HG03575 (cell line): ENCODE measurements around the gene ITGAD.
"Not testable (repeated sequence)": the region's sequence is repeated elsewhere in the genome, so short reads cannot be mapped to it uniquely, and the experiment has no call there.

Experiments
- ATAC-seq: cut with Tn5 transposase; IDR thresholded peaks from one replicate; pipeline ENCODE4 v1.9.1; 2021; ENCODE audit not compliant: unreplicated experiment, insufficient number of reproducible peaks, low FRiP score; ENCODE audit errors: extremely low read depth

Gene ITGAD

GRCh38 chr16:31397701-31398100, 4.6 kb downstream of the ITGAD start:
- ATAC-seq, result no peak

- ATAC-seq, result no peak
Measured at GRCh38 chr16:31400191-31400590, 7.1 kb downstream of the ITGAD start.

DNA sequence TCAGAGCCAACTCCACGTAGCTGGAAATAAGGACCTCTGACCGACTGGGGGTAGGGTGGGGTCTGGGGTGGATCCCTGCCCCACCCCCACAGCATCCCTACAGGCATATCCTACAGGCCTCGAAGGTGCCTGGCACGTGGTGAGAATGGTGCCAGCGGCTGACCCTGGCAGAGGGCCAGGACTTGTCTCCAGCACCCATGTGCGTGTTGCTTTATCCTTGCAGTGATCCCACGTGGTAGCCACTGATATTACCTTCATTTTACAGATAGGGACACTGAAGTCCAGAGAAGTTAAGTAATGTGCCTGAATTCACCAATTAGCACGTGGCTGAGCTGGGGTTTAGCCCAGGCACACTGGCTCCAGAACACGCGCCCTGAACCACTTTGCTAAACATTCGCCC, 8.3 kb downstream of the ITGAD start:
- ATAC-seq, result no peak

- ATAC-seq, result no peak
Measured at GRCh38 chr16:31402687-31403086, 9.6 kb downstream of the ITGAD start.

DNA sequence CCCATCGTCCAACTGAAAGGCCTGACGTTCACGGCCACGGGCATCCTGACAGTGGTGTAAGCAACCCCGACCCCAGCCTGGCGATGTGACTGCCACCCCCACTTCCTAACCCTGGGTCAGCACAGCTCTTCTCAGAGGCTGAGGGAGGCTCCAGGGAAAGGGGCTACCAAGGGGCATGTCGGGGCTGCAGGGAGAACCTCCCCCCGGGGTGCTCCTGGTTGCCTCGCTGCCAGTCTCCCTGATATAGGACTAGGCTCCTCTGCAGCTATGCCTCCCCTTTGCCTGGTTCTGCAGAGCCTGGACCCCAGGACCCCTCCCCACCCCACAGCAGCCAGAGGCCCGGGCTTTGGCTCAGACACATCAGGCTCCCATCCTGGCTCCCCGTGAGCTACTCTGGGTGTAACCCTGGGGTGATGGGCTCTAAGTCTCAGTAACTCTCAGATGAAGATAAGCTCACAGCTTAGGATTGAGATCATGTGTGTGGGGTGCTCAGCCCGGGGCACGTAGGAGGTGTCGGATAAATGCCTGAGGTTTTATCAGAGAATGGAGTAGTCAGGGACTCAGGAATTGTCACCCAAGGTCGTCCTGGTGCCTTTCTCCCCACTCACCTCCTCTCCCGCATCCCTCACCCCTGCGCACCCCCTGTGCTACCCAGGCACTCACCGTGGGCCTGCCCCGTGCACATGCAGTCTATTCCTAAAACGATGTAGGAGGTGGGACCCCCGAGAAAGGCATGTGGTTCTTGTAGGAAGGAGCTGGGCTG, 10.6 kb downstream of the ITGAD start:
- ATAC-seq, result no peak

DNA sequence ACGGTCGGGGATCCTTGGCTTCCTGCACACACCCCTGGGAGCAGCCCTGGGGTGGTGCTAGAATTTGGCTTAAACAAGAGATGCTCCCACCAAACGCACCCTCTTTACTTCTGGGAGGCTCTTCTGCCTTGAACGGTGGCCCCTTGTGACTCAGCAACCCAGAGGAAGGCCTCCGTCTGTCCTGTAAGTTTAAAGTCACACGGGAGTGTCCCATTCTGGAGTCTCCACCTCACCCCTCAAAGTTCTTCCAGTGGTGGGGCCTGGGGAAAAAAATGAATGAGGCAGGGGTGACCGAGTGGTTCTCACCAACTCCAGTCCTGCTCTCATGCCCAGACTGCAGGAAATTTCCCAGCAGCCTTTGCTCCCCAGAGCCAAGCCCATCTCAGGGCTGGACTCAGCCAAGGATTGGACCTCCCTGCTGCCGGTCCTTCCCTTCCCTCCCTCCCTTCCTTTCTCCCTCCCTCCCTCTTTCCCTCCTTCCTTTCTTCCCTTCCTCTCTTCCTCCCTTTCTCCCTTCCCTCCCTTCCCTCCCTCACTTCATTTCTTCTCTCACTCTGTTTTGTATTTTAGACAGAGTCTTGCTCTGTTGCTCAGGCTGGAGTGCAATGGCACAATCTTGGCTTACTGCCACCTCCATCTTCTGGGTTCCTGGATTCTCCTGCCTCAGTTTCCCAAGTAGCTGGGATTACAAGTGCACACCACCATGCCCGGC, 11.4 kb downstream of the ITGAD start:
- ATAC-seq, result no peak

DNA sequence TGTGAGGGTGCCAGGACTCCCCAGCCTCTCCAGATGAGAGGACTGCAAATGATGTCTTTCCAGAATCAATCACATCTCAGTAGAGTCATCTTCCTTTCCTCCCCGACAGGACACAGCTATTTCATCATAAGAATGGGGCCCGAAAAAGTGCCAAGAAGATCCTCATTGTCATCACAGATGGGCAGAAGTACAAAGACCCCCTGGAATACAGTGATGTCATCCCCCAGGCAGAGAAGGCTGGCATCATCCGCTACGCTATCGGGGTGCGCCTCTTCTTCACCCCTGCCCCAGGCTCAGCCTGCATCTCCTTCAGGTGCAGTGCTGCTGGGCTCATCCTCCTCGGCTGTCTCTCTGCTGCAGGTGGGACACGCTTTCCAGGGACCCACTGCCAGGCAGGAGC, 14.3 kb downstream of the ITGAD start:
- ATAC-seq, result no peak

DNA sequence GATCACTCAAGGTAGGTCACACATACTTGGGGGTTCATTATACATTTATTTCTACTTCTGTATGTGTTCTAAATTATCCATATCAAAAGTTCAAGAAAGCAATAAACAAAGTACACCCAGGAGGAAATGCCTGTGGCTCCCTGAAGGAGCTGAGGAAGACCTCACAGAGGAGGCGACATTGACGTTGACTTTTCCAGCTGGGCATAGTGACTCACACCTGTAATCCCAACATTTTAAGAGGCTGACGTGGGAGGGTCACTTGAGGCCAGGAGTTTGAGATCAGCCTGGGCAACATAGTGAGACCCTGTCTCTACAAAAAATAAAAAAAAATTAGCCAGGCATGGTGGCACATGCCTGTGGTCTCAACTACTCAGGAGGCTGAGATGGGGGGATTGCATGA, 16.3 kb downstream of the ITGAD start:
- no peak for ATAC-seq

DNA sequence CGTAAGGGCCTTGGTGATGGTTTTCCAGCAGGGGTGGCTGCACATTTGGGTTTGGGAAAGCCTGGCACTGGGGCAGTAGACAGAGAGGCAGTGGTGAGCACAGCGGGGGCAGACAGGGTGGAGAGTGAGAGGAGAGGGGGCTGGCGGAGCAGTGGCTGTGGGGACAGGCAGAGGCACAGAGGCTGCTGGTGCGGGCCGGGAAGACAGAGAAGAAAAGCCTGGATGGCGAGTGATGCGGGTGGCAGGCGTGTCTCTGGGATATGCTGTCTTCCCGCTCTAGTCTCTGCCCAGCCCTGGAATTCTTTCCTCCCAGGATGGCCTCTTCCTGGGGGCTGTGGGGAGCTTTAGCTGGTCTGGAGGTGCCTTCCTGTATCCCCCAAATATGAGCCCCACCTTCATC, 16.9 kb downstream of the ITGAD start:
- no peak for ATAC-seq

DNA sequence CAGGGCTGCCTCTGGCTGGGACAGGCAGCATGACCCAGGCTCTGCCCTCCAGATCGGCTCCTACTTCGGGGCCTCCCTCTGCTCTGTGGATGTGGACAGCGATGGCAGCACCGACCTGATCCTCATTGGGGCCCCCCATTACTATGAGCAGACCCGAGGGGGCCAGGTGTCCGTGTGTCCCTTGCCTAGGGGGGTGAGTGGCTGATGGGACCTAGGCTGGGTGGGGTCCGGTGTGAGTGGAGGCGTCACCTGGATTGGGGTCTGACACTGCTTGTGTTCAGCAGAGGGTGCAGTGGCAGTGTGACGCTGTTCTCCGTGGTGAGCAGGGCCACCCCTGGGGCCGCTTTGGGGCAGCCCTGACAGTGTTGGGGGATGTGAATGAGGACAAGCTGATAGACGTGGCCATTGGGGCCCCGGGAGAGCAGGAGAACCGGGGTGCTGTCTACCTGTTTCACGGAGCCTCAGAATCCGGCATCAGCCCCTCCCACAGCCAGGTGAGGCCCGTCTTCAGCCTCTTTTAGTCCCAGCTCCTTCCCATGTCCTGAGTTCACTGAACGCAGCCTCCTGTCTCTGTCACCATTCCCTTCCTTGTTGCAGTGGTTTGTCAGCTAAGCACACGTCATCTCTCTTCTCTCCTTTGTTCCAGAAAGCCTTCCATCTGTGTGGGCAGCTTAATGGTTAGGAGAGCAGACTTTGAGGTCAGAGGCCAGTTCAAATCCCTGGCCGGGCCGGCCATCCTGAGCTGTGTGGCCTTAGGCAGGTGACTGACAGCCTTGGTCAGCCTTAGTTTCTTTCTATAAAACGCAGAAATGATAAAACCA, 18.1 kb downstream of the ITGAD start:
- ATAC-seq, result no peak

DNA sequence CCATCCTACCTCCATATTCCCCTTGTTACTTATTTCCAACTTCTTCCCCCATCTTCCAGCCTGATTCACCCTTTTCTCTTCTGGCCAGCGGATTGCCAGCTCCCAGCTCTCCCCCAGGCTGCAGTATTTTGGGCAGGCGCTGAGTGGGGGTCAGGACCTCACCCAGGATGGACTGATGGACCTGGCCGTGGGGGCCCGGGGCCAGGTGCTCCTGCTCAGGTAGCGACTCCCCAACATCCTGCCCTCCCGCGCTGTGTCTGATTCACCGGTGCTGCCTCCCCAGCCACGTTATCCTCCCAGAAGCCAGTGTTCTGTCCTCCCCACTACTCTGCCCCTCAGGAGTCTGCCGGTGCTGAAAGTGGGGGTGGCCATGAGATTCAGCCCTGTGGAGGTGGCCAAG, 19.6 kb downstream of the ITGAD start:
- ATAC-seq, result no peak

DNA sequence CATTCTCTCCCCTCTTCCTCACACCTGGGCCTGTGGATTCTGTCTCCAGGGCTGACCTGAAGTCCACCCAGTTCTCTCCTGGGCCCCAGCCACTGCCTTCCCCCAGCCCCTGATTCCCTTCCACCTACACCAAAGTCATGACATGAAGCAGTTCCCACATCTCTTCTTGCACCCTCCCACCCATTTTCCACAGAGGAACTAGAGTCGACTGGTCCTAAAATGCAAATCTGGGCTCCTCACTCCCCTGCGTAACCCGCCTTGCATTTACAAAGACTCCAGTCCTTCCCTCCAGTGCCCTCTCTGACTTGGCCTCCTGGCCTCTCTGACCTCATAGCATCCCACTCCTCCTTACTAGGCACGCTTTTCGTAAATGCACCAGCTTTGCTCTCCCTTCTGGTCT, 20.2 kb downstream of the ITGAD start:
- ATAC-seq, result no peak

GRCh38 chr16:31413943-31414342, 20.8 kb downstream of the ITGAD start:
- ATAC-seq, result no peak

- ATAC-seq, result no peak
Measured at GRCh38 chr16:31414706-31415105, 21.6 kb downstream of the ITGAD start.

DNA sequence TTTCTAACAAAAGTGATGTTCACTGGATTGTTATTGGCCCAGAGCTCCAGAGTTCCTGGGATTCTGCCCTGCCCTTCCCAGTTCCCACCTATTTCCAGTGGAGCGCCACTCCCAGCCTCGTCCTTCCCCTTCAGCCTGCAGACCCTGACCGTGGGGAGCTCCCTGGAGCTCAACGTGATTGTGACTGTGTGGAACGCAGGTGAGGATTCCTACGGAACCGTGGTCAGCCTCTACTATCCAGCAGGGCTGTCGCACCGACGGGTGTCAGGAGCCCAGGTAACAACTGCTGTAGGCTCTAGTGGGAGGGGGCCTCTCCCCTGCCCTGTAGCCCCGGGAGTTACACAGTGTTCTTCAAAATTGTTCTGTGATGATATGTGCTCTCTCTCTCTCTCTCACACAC, 23.2 kb downstream of the ITGAD start:
- no peak for ATAC-seq

DNA sequence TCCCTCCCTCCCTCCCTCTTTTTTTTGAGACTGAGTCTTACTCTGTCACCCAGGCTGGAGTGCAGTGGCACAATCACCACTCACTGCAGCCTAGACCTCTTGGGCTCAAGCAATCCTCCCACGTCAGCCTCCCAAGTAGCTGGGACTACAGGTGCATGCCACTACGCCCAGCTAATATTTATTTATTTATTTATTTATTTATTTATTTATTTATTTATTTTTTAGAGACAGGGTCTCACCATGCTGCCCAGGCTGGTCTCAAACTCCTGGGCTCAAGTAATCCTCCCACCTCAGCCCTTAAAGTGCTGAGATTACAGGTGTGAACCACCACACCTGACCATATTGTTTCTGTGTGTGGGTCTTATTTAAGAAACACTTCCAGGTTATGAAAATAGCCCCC, 23.9 kb downstream of the ITGAD start:
- not testable (repeated sequence) for ATAC-seq

DNA sequence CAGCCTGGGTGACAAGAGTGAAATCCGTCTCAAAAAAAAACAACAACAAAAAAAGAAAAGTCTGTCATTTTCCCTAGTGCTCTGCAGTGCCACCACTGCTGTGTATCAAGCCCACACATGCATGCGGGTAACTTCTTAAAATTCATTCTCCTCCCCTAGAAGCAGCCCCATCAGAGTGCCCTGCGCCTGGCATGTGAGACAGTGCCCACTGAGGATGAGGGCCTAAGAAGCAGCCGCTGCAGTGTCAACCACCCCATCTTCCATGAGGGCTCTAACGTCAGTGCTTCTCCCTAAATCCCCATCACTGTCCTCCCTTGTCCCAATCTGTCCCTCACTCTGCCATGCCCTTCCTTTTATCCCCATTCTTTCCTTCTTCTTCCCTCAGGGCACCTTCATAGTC, 24.8 kb downstream of the ITGAD start:
- no peak for ATAC-seq

DNA sequence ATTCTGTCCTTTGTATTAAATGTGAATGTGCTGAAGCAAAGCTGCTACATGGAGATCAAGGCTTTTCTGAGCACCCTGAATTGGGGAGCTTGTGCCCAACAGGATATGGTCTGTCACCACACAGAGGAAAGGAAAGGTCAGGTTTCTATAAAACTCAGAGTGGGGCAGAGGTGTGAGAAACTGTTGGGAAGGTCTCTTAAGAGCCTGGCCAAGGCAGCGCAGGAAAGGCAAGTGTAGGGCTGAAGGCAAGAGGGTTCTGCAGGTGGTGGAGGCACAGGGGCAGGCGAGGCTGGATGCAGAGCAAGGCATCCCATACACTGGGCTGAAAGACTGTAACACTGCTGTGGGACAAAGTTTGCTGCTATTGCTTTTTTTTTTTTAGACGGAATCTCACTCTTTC, 26.9 kb downstream of the ITGAD start:
- ATAC-seq, result no peak

DNA sequence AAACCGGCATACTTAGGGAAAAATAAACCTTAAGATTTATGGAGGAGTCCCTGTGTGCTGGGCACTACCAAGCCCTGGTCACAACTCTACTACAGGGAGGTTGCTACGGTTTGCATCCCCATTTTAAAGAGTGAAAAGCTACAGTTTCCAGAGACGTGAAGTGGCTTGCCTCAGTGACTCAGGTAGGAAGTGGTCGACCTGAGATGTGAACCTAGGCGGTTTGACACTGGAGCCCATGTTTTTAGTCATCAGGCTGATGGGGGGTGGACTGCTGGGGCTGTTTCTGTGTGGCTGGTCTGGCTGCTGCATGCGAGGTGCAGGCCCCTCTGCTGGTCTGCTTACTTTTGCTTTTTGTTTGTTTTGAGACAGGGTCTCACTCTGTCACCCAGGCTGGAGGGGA, 28.5 kb downstream of the ITGAD start:
- no peak for ATAC-seq

GRCh38 chr16:31423241-31423640, 30.1 kb downstream of the ITGAD start:
- ATAC-seq, result no peak
